Measurements from ENCODE around the gene NPY1R.

Gene NPY1R

GRCh38 chr4:163280703-163281519 is 51.5 kb downstream of the NPY1R start:
- no peak for DNase-seq

DNA sequence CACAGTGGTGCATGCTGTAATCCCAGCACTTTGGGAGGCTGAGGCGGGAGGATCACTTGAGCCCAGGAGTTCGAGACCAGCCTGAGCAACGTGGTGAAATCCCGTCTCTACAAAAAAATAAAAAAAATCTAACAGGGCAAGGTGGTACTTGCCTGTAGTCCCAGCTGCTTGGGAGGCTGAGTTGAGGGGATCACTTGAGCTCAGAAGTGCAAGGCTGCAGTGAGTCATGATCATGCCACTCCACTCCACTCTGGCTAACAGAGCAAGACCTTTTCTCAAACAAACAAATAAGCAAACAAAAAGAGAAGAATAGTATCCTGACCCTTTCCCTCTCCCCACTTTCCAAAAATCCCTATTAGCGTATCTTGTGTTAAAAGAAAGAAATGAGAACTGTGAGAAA is 52.7 kb downstream of the NPY1R start:
- no peak for DNase-seq

DNA sequence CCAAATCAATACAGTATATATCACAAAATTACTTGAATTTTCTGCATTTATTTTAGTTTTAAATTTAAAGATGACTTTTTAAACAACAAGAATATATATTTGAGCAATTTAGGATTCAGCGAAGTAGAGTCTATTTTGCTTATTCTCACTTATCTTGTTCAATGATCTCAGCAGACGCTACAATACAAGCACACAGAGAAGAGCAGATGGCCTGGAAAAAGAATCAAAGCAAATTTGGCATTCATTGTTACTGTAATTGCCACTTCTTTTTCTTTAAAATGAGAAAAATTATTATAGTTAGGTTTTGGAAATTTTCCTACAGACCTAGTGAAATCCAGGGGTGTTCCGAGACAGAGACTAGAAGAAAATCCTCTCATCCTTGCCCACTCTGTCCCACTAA is 57.5 kb downstream of the NPY1R start:
- DNase-seq = no peak
